HG02610 (cell line): ENCODE data around the gene SSR1.
"Not testable (repeated sequence)": the region's sequence is repeated elsewhere in the genome, so short reads cannot be mapped to it uniquely, and the experiment has no call there.

Experiments
- ATAC-seq: cut with Tn5 transposase; IDR thresholded peaks from one replicate; pipeline ENCODE4 v1.9.1; 2021; ENCODE audit warnings: mild to moderate bottlenecking, moderate library complexity; ENCODE audit not compliant: unreplicated experiment

Gene SSR1

GRCh38 chr6:7283676-7284075 lies 29.3 kb downstream of the SSR1 start:
- no peak for ATAC-seq

DNA sequence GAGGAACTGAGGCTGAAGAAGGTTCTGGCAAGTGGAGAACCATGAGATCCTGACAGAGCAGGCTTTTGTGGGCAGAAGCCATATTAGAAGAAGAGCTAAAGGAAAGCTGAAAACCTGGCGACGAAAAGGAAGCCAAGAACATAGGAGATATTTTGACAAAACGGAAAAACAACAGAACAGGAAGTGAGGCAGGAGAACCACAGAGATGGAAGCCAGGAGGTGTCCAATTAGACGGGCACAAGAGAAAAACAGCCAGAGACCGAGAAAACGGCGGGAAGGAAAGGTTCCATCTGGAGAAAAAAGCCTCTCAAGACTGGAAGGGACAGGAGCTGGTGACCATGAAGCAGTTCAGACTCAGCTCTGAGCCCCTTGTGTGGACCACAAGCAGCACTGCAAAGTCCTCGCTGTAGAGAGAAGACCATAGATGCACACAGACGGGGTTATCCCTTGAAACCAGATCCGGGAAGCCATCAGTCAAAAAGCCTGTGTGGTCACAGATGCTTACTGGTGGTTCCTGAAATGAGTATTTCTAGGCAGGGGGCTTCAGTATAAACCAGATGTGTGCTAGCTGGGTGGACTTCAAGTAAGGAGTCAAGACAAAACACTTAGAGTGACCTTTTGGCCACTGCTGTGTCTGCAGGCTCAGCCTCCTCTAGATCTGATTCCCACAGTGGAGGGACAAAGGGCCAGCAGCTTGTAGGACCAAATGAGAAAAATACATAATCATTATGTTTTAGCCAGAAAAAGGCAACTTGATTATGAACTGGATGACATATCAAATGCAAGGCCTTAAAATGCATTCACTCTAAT lies 30.7 kb downstream of the SSR1 start:
- ATAC-seq: peak; percentile 36

DNA sequence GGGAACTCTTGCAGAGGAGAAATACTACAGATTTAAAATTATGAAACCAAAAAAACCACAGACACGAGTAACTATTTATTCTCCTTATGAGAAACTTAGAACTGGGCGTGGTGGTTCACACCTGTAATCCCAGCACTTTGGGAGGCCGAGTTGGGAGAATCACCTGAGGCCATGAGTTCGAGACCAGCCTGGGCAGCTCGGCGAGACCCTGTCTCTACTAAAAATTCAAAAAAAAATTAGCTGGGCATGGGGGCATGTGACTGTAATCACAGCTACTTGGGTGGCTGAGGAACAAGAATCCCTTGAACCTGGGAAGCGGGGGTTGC lies 36.8 kb downstream of the SSR1 start:
- ATAC-seq: no peak

GRCh38 chr6:7274525-7274924 lies 38.5 kb downstream of the SSR1 start:
- not testable (repeated sequence) for ATAC-seq

DNA sequence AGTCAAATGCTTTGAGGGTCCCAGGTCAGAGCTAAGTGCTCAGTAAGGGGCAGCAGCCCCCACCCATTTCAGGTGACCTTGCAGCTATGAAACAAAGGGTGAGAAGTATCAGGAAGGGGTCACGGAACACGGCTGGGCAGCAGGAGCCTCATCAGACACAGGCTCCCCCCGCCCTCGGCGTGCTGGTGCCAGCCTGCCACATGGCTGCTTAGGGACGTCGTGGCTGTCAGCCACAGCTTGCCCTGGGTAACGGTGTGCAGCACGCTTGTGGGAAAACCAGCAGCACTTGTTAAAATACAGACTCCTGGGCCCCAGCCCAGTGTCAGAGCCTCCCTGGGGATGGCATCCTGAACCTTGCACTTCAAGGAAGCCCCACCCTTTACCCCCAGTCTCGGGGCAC lies 39.3 kb downstream of the SSR1 start:
- no peak for ATAC-seq

- ATAC-seq: no peak
Measured at GRCh38 chr6:7271205-7271534, 41.8 kb downstream of the SSR1 start.

GRCh38 chr6:7270320-7271204 lies 42.4 kb downstream of the SSR1 start:
- no peak for ATAC-seq

DNA sequence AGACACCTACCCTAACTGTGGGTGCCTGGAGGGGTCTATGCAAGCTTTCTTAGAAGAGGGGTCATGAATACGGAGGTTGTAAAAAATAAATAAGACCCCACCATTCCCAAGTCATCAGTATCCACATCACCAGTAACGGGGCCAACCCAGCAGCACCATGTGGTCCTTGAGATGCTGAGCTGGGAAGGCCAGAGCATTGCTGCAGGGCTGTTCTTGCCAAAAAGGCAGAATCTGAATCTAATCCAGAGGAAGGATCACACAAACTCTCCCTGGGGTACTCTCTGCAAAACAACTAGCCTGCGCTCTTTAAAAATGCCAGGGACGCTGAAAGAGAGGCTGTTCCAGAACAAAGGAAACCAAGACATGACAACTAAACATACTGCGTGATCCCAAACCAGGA lies 43.2 kb downstream of the SSR1 start:
- ATAC-seq: no peak

- ATAC-seq: no peak
Measured at GRCh38 chr6:7268816-7269555, 44.0 kb downstream of the SSR1 start.

DNA sequence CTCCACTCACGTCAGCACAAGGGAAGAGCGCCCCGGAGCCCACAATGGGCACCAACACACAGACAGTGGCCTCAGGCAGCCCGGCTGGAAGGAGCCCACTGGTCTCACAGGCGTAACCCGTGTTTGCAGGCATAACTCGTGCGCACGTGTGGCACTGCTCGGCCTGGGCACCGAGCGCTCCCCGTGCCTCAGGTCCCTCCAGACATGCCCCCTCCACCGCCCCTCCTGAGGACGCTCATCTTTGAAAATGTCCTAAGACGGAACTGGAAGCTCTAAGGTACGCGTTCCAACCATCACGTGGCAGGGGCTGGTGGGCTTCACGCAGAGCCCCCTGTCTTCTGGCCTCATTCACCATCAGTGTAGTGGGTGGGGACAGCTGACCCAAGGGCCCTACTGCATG lies 44.6 kb downstream of the SSR1 start:
- no peak for ATAC-seq

DNA sequence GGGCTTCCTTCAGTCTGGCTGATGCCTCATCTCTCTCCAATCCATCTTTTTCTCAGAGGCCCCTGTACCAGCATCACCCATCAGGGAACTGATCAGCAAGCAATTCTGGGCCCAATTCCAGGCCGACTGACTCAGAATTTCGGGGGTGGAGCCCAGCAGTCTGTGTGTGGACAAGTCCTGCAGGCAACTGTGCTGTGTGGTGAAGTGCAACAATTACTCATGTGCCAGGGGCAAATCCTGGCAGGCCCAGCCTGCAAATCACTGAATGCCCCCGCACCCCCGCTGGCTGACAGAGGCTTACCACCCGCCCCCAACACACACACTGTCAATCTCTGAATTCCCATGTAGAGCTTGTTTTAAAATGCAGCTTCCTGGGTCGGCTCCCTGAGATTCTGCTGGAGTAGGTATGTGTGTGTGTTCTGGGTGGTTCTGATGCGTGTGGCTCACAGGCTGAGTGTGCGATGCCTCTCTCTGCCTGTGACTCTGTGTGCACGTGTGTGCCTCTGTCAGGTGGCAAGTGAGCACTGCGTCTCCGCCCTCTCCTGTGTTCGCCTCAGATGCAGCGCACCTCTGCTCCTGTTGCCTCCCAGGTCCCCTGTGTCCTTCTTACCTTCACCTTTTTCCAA lies 45.4 kb downstream of the SSR1 start:
- no peak for ATAC-seq

GRCh38 chr6:7267071-7267465 lies 45.9 kb downstream of the SSR1 start:
- no peak for ATAC-seq

DNA sequence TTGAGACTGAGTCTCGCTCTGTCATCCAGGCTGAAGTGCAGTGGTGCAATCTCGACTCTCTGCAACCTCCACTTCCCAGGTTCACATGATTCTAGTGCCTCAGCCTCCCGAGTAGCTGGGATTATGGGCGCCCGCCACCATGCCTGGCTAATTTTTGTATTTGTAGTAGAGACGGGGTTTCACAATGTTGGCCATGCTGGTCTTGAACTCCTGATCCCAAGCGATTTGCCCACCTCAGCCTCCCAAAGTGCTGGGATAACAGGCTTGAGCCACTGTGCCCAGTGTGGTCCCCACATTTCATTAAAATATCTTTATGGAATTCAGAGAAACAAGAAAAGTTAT lies 47.6 kb downstream of the SSR1 start:
- ATAC-seq: not testable (repeated sequence)

GRCh38 chr6:7264686-7265384 lies 48.2 kb downstream of the SSR1 start:
- ATAC-seq: no peak

GRCh38 chr6:7264041-7264440 lies 49.0 kb downstream of the SSR1 start:
- ATAC-seq: no peak

GRCh38 chr6:7263519-7263805 lies 49.5 kb downstream of the SSR1 start:
- ATAC-seq: not testable (repeated sequence)

- ATAC-seq: no peak
Measured at GRCh38 chr6:7262746-7263518, 50.1 kb downstream of the SSR1 start.

DNA sequence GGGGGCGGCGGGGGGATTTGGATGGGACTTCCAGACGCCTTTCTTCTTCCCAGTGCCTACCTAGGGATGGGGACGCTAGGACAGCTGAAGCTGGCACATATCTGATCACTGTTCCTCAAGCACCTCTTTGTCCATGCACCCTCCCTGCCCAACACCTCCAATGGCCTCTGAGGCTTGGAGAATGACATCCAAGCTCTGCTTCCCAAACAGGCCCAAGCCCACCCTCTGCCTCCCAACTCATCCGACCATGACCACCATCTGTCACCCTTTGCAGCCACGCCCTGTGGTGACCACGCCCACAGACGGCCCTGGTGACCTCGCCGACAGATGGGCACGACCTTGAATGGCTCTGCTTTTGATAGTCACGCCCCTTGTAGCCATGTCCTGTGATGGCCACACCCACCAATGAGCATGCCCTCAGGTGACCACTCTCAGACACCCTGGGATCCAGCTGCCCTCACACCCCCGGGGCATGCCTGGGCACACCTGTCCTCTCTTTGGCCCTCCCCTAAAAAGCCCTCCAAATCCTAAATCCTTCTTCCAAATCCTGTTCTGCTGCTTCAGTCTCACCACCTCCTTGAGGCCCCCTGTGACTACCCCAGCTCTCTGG lies 51.0 kb downstream of the SSR1 start:
- ATAC-seq: no peak

DNA sequence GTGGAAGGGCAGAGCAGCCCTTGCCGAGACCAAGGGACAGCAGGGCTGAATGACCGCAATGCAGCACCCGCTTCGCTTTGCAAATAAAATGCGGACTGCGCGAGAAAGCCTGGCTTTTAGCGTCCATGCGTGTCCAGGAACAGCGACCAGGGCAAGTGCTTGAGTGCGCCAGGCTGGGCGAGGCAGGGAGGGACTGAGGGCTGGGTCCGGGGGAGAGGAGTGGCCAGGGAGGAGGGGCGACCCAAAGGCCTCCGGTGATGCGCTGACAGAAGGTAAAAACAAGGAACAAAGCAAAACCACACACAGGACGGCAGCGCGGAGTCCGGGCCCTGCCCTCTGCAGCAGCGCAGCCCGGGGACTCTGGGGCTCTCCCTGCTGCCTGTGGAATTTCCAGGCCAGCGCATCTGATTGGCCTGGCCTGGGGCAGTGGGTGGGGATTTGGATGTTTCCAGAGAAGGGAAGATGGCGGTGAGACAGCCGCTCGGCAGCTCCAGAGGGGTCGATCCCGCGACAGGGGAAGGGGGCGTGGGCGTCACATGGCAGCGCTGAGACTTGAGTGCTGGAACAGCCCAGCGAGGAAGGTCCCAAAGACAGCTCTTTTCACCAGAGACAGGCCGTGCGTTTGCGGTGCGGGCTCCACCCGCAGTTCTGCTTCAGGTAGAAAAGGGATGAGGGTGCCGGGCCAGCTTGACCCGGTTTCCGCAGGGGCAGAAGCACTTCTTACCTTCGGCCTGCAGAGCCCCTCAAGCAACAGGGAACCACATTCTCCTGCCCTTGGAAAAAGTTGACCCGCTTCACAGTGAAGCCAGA lies 51.8 kb downstream of the SSR1 start:
- ATAC-seq: peak; percentile 93
